Keratinocyte (primary cell): ENCODE data around the gene TGFBI.

Experiments used
- CTCF ChIP-seq, 3 experiments: IDR thresholded peaks in 1 of 3; conservative IDR thresholded peaks in 1 of 3; optimal IDR thresholded peaks in 1 of 3; 2 replicates in 2 of 3; 3 replicates in 1 of 3; pipeline versions ENCODE3 to v1.5.1; 2011; ENCODE audit warnings: low read length in 3 of 3, mild to moderate bottlenecking in 3 of 3, moderate library complexity in 2 of 3, control low read depth in 1 of 3, inconsistent platforms in 1 of 3; ENCODE audit not compliant: insufficient read depth in 2 of 3; ENCODE audit errors: extremely low read depth in 1 of 3
- EZH2 ChIP-seq: IDR thresholded peaks from one replicate; pipeline ENCODE4 v1.6.1; 2012; ENCODE audit warnings: inconsistent platforms, mild to moderate bottlenecking, low read length, moderate library complexity

- TF ChIP-seq CTCF (optimal IDR thresholded peaks at IDR 0.05 in 1 of 3, IDR thresholded peaks at IDR 0.05 in 1 of 3, conservative IDR thresholded peaks at IDR 0.05 in 1 of 3; ENCODE audit: extremely low read depth in 1 of 3, insufficient read depth in 2 of 3, low read length in 3 of 3), result peak; percentile 16 to 50 (median 44)
- TF ChIP-seq EZH2, result no peak
Observed at GRCh38 chr5:136066661-136067271, 38.0 kb downstream of the TGFBI start.
